Activated gamma-delta T cell (primary cell): ENCODE measurements around the gene TMEM190.

Experiments used
- DNase-seq: peaks from one replicate; lab custom pipeline; 2025; lab: John Stamatoyannopoulos, UW

The TMEM190 gene

GRCh38 chr19:55372316-55373081, 4.1 kb upstream of the TMEM190 start:
- no peak for DNase-seq

GRCh38 chr19:55373306-55373992, 3.2 kb upstream of the TMEM190 start:
- DNase-seq = no peak

GRCh38 chr19:55373993-55374757, 2.5 kb upstream of the TMEM190 start:
- no peak for DNase-seq

- no peak for DNase-seq
Measured at GRCh38 chr19:55377356-55378131, 918 bp downstream of the TMEM190 start.

- no peak for DNase-seq
Measured at GRCh38 chr19:55379174-55379573, 2.5 kb downstream of the TMEM190 start.

- DNase-seq = no peak
Measured at GRCh38 chr19:55382013-55382412, 5.4 kb downstream of the TMEM190 start.

- DNase-seq = no peak
Measured at GRCh38 chr19:55382522-55383054, 6.0 kb downstream of the TMEM190 start.

GRCh38 chr19:55383279-55384130, 6.9 kb downstream of the TMEM190 start:
- no peak for DNase-seq

- peak; percentile 34 for DNase-seq
Measured at GRCh38 chr19:55384131-55384919, 7.7 kb downstream of the TMEM190 start, which contains the start of gene TMEM238. Gene TMEM238 (minus strand): TSS chr19:55384292. CDS start chr19:55384259, 33 bp downstream.

- peak; percentile 85 for DNase-seq
Measured at GRCh38 chr19:55384920-55385723, 8.5 kb downstream of the TMEM190 start.

- DNase-seq = peak; percentile 81
Measured at GRCh38 chr19:55385724-55386492, 9.3 kb downstream of the TMEM190 start, which contains the start of gene RPL28. Gene RPL28 (plus strand): TSS chr19:55385932. CDS start chr19:55386358, 426 bp downstream.

GRCh38 chr19:55386493-55386971, 9.9 kb downstream of the TMEM190 start:
- DNase-seq = no peak

- DNase-seq = no peak
Measured at GRCh38 chr19:55387736-55388497, 11.3 kb downstream of the TMEM190 start.

- DNase-seq = no peak
Measured at GRCh38 chr19:55389386-55390317, 13.0 kb downstream of the TMEM190 start.

GRCh38 chr19:55390461-55390880, 13.8 kb downstream of the TMEM190 start:
- no peak for DNase-seq

- DNase-seq = no peak
Measured at GRCh38 chr19:55391191-55391670, 14.6 kb downstream of the TMEM190 start.
